HepG2 (cell line): ENCODE data around the gene LMNA. TPM values are rescaled to one million over a fixed set of nuclear protein-coding genes. Genes with fewer than 3 reads are reported as not detected.

Experiments
- DZIP1 ChIP-seq: sonication (generic); formaldehyde crosslinking; IDR thresholded peaks from 2 replicates; pipeline ENCODE4 v1.5.0; 2020; ENCODE audit warnings: mild to moderate bottlenecking, missing genetic modification reagents
- EZH2 ChIP-seq: conservative IDR thresholded peaks from 2 replicates; pipeline ENCODE4 v1.6.1; 2012; ENCODE audit warnings: mild to moderate bottlenecking, low read depth, low read length, moderate library complexity
- KLF16 ChIP-seq, 2 experiments: sonication (generic) in 1 of 2; formaldehyde crosslinking in 1 of 2; IDR thresholded peaks; 2 replicates each; pipeline versions ENCODE4 v1.6.1 to v1.8.0; 2016 to 2023; ENCODE audit warnings: missing genetic modification reagents in 2 of 2, missing compliant biosample characterization in 1 of 2
- MEF2D ChIP-seq: sonication (generic); formaldehyde crosslinking; IDR thresholded peaks from 2 replicates; pipeline ENCODE4 v1.5.1; 2020; ENCODE audit warnings: mild to moderate bottlenecking, missing genetic modification reagents
- NCOA2 ChIP-seq: sonication (generic); formaldehyde crosslinking; IDR thresholded peaks from 2 replicates; pipeline ENCODE4 v1.8.0; 2022; ENCODE audit warnings: inconsistent platforms
- NR2C2 ChIP-seq: sonication (generic); formaldehyde crosslinking; IDR thresholded peaks from 2 replicates; pipeline ENCODE4 v1.4.0; 2020; ENCODE audit warnings: missing genetic modification reagents, mild to moderate bottlenecking, moderate library complexity, borderline replicate concordance
- RBAK ChIP-seq: sonication (generic); formaldehyde crosslinking; IDR thresholded peaks from 2 replicates; pipeline ENCODE4 v1.5.1; 2020; ENCODE audit warnings: mild to moderate bottlenecking, missing genetic modification reagents
- SMAD9 ChIP-seq: sonication (generic); formaldehyde crosslinking; IDR thresholded peaks from 2 replicates; pipeline ENCODE4 v1.5.1; 2020; ENCODE audit warnings: mild to moderate bottlenecking, missing genetic modification reagents
- SOX5 ChIP-seq: IDR thresholded peaks from 2 replicates; pipeline ENCODE4 v1.6.1; 2016; ENCODE audit warnings: borderline replicate concordance
- TBX2 ChIP-seq: sonication (generic); formaldehyde crosslinking; IDR thresholded peaks from 2 replicates; pipeline ENCODE4 v1.5.0; 2020; ENCODE audit warnings: missing genetic modification reagents, mild to moderate bottlenecking, borderline replicate concordance
- YEATS4 ChIP-seq: sonication (generic); formaldehyde crosslinking; IDR thresholded peaks from 2 replicates; pipeline ENCODE4 v1.4.0; 2020; ENCODE audit warnings: missing genetic modification reagents, borderline replicate concordance
- ZNF318 ChIP-seq: sonication (generic); formaldehyde crosslinking; IDR thresholded peaks from 2 replicates; pipeline ENCODE4 v1.4.0; 2020; ENCODE audit warnings: mild to moderate bottlenecking, missing genetic modification reagents
- ZNF34 ChIP-seq: sonication (generic); formaldehyde crosslinking; IDR thresholded peaks from 2 replicates; pipeline ENCODE4 v1.4.0; 2020; ENCODE audit warnings: mild to moderate bottlenecking, missing genetic modification reagents, borderline replicate concordance
- ZNF430 ChIP-seq: sonication (generic); formaldehyde crosslinking; IDR thresholded peaks from 2 replicates; pipeline ENCODE4 v1.9.0; 2021; ENCODE audit warnings: mild to moderate bottlenecking, missing genetic modification reagents
- ZNF451 ChIP-seq: sonication (generic); formaldehyde crosslinking; IDR thresholded peaks from 2 replicates; pipeline ENCODE4 v1.5.0; 2020; ENCODE audit warnings: mild to moderate bottlenecking, missing genetic modification reagents
- ZNF569 ChIP-seq: sonication (generic); formaldehyde crosslinking; IDR thresholded peaks from 2 replicates; pipeline ENCODE4 v1.5.0; 2020; ENCODE audit warnings: mild to moderate bottlenecking, missing genetic modification reagents, moderate library complexity, borderline replicate concordance
- ZNF619 ChIP-seq: sonication (generic); formaldehyde crosslinking; IDR thresholded peaks from 2 replicates; pipeline ENCODE4 v1.4.0; 2020; ENCODE audit warnings: mild to moderate bottlenecking, missing genetic modification reagents
- ZSCAN22 ChIP-seq: sonication (generic); formaldehyde crosslinking; IDR thresholded peaks from 2 replicates; pipeline ENCODE4 v1.4.0; 2020; ENCODE audit warnings: mild to moderate bottlenecking, missing genetic modification reagents
- polyA plus RNA-seq, 8 experiments: library from polyadenylated mRNA; depleted of rRNA in 3 of 8; stranded (reverse) in 7 of 8; unstranded in 1 of 8; fragments of >200 nt; fragmentation: Illumina TruSeq in 4 of 8; extraction: Trizol in 4 of 8; gene quantifications; 2 replicates each; pipeline versions ENCODE4 v1.2.1 to v1.2.3, GENCODE V29; 2011 to 2016; ENCODE audit warnings: low read depth in 4 of 8, missing spikeins in 1 of 8, mixed read lengths in 1 of 8; ENCODE audit not compliant: insufficient read depth in 1 of 8
- total RNA-seq, 5 experiments: library from RNA; depleted of rRNA; stranded (reverse); fragments of >200 nt; fragmentation: Illumina TruSeq; extraction: Trizol; gene quantifications; 2 replicates each; pipeline ENCODE4 v1.2.3, GENCODE V29; 2016; ENCODE audit warnings: low read depth in 1 of 5

Gene LMNA
- total and polyA plus RNA-seq, 2 of the 13 experiments (the other 11 are each of a cell fraction or from before 2014, with no cell fraction given), result 107 to 225 TPM

- TF ChIP-seq ZNF318 (CRISPR knock-in tag) (no peak), NCOA2 (CRISPR knock-in tag) (0 out of 2 replicates have a peak, but pooled peaks have one; percentile 24), SMAD9 (CRISPR knock-in tag) (no peak), DZIP1 (CRISPR knock-in tag) (no peak), ZNF34 (CRISPR knock-in tag) (0 out of 2 replicates have a peak, but pooled peaks have one; percentile 14), ZNF430 (CRISPR knock-in tag) (peak; percentile 50; the same call in 1 of the 2 replicates), TBX2 (CRISPR knock-in tag) (peak; percentile 54; the same call in 1 of the 2 replicates), MEF2D (CRISPR knock-in tag) (no peak; the same call in 1 of the 2 replicates), SOX5 (CRISPR knock-in tag) (peak; percentile 71; the same call in 1 of the 2 replicates), ZNF451 (CRISPR knock-in tag) (no peak), ZSCAN22 (CRISPR knock-in tag) (no peak), RBAK (CRISPR knock-in tag) (no peak), ZNF619 (no peak), KLF16 (CRISPR knock-in tag; IDR thresholded peaks at IDR 0.05) (peak in 1 of 2 experiments; percentile 39; a peak in 1 of 4 replicates), ZNF569 (CRISPR knock-in tag) (no peak), EZH2 (no peak), YEATS4 (CRISPR knock-in tag) (peak; percentile 65; the same call in 1 of the 2 replicates), NR2C2 (CRISPR knock-in tag) (no peak)
Measured at GRCh38 chr1:156123356-156124196, 9.1 kb downstream of the LMNA start (continued).
